ENCODE data around the gene LPGAT1. TPM values are rescaled to one million over a fixed set of nuclear protein-coding genes. Genes with fewer than 3 reads are reported as not detected.

The LPGAT1 gene
- total and polyA plus RNA-seq, 2 of the 13 experiments (the other 11 are each of a cell fraction or from before 2014, with no cell fraction given): 12.1 to 48.3 TPM

- TF ChIP-seq BCLAF1 (IDR thresholded peaks at IDR 0.05) (no peak), NFAT5 (CRISPR knock-in tag; IDR thresholded peaks at IDR 0.05) (no peak), ZNF557 (CRISPR knock-in tag; IDR thresholded peaks at IDR 0.05) (no peak)
These were observed 3.5 kb downstream of the LPGAT1 start (continued) for GRCh38 chr1:211827051-211827450.

DNA sequence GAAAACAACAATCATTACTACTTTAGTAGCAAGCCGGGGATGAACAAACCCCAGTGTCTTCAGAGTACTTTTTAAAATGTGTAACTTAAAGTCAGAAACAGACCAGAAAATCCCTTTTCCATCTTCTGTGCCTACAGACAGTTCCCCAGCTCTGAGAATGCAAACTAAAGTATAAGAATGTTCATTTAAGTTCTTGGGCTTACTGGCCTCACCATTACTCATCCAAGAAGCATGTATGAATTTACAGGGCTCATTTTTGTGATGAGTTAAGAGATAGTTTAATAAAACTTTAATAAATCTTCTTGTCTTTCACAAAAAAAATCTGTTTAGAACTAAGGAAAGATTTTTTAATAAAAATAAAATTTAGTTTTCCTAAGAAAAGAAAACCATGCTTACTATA is 4.6 kb downstream of the LPGAT1 start:
- CTCF ChIA-PET (ENCODE audit: low intra/inter-chr PET ratio, low total read pairs): no interaction called here
- intact Hi-C loops (cut with micrococcal nuclease; ENCODE audit: unreplicated experiment): no loop called here
- POLR2A ChIA-PET: no interaction called here
- BruUV-seq (replicated peaks): no TSS peak
- no peak overlapping the region for H3K27ac ChIP-seq (ENCODE audit: extremely low read length, insufficient read depth, low read length)
- peaks cover 27% of the 10 kb centered on the region for H3K4me1 ChIP-seq (ENCODE audit: insufficient read depth, low read length)
- 0 out of 2 replicates have a peak, but pooled peaks cover 6% of the 10 kb centered on the region for H4K20me1 ChIP-seq (ENCODE audit: insufficient read depth, low read length)
- 100% methylated on average over 1 of the region's 1 CpG for WGBS (ENCODE audit: low lambda C conversion rate)
- H2AFZ ChIP-seq (ENCODE audit: low read length): no peak overlapping the region
- DNase-seq (ENCODE audit: low spot score) (no peak), FAIRE-seq (no peak), ATAC-seq (no peak)
- H3K9me3 ChIP-seq (ENCODE audit: low read length): no peaks in the 10 kb centered on the region
- no peak overlapping the region for H3K9ac ChIP-seq (ENCODE audit: insufficient read depth, low read depth, low read length)
- in situ Hi-C loops (cut with HindIII; ENCODE audit: extremely low pct_ligation_motif_present, low pct_unique_long_range_greater_than_20kb): loop anchor here (10.0 kb wide), 1 partner anchor 119 kb away; no protein-coding TSS in a partner anchor
- peaks cover 3 to 17% of the 10 kb centered on the region in 2 experiments; a peak in 2 of 5 replicates for H3K36me3 ChIP-seq (replicated peaks in 1 of 2; ENCODE audit: control insufficient read depth in 1 of 2, insufficient read depth in 2 of 2, low read length in 2 of 2)
- no peak overlapping the region for H3K4me3 ChIP-seq (replicated peaks in 1 of 3; ENCODE audit: insufficient read depth in 1 of 3, low read depth in 2 of 3, low read length in 3 of 3)
- peaks cover 29% of the 10 kb centered on the region for H3K79me2 ChIP-seq (ENCODE audit: insufficient read depth, low read length)
- H3K27me3 ChIP-seq (ENCODE audit: control insufficient read depth in 1 of 2, insufficient read depth in 2 of 2, low read length in 2 of 2): no peaks in the 10 kb centered on the region
- no peak overlapping the region for H3K4me2 ChIP-seq (ENCODE audit: low read depth, low read length)
- TF ChIP-seq NR2F2 (IDR thresholded peaks at IDR 0.05; ENCODE audit: borderline replicate concordance, low read depth) (no peak), ZNF557 (CRISPR knock-in tag; IDR thresholded peaks at IDR 0.05) (no peak), REL (CRISPR knock-in tag; conservative IDR thresholded peaks at IDR 0.05) (no peak), MXD3 (CRISPR knock-in tag; IDR thresholded peaks at IDR 0.05) (no peak), HIVEP1 (CRISPR knock-in tag; IDR thresholded peaks at IDR 0.05) (no peak), ZNF326 (CRISPR knock-in tag; IDR thresholded peaks at IDR 0.05; ENCODE audit: borderline replicate concordance) (no peak), TBL1XR1 (IDR thresholded peaks at IDR 0.05; ENCODE audit: borderline replicate concordance, low read length, partially characterized antibody) (no peak), HMGXB4 (CRISPR knock-in tag; IDR thresholded peaks at IDR 0.05; ENCODE audit: borderline replicate concordance in 1 of 2, low read depth in 1 of 2) (no peak)

All from HepG2 (cell line).